Epithelial cell of esophagus (primary cell): Measurements from ENCODE around the gene ZNF761.
"Not testable (repeated sequence)": the region's sequence is repeated elsewhere in the genome, so short reads cannot be mapped to it uniquely, and the experiment has no call there.

Experiments used
- DNase-seq: peaks from one replicate; pipeline ENCODE4 v3.0.0; 2010; ENCODE audit warnings: low read depth
- H3K4me3 ChIP-seq: 2 replicates; pipeline ENCODE4 v1.5.1; 2011; ENCODE audit warnings: mild to moderate bottlenecking, low read length, control low read depth
- CTCF ChIP-seq: IDR thresholded peaks from 2 replicates; pipeline ENCODE4 v1.5.1; 2011; ENCODE audit warnings: low read depth, mild to moderate bottlenecking, low read length, control low read depth, inconsistent platforms; ENCODE audit not compliant: insufficient read depth; ENCODE audit errors: missing control alignments

Gene ZNF761

DNA sequence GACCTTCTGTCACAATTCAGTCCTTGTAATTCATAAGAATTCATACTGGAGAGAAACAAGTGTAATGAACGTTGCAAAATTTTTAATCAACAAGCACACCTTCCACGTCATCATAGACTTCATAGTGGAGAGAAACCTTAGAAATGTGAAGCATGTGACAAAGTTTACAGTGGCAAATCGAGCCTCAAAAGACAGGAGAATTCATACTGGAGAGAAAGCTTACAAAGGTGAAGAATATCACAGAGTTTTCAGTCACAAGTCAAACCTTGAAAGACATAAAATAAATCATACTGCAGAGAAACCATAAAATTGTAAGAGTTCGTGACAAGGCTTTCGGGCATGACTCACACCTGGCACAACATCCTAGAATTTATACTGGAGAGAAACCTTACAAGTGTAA lies 60.4 kb downstream of the ZNF761 start:
- no peak for TF ChIP-seq CTCF
- no peak for DNase-seq
- no peak overlapping the region for H3K4me3 ChIP-seq

DNA sequence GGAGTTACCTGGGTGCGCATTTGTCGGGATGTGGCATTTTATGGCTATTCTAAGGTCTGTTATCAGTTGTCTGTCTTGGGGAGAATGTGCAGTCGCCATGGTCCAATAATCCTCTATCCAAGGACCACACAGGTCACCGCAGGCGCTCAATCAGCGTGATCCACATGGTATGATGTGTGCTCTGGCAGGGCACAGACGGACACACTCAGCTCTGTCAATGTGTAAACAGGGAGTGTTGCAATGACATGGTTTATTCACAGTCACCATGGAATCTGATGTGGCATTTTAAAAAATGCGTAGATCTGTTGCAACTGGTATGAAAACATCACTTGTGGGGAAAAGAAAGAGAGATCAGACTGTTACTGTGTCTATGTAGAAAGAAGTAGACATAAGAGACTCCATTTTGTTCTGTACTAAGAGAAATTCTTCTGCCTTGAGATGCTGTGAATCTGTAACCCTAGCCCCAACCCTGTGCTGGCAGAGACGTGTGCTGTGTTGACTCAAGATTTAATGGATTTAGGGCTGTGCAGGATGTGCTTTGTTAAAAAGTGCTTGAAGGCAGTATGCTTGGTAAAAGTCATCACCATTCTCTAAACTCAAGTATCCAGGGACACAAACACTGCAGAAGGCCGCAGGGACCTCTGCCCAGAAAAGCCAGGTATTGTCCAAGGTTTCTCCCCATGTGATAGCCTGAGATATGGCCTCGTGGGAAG lies 65.7 kb downstream of the ZNF761 start:
- not testable (repeated sequence) for DNase-seq, H3K4me3 ChIP-seq

DNA sequence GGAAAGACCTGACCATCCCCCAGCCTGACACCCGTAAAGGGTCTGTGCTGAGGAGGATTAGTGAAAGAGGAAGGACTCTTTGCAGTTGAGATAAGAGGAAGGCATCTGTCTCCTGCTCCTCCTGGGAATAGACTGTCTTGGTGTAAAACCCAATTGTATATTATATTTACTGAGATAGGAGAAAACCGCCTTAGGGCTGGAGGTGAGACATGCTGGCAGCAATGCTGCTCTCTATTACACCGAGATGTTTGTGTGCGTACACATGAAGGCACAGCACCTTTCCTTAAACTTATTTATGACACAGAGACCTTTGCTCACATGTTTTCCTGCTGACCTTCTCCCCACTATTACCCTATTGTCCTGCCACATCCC lies 66.2 kb downstream of the ZNF761 start:
- not testable (repeated sequence) for DNase-seq, H3K4me3 ChIP-seq

- not testable (repeated sequence) for DNase-seq, H3K4me3 ChIP-seq
Observed at GRCh38 chr19:53503151-53503550, 71.4 kb downstream of the ZNF761 start.

GRCh38 chr19:53503671-53504364 lies 72.0 kb downstream of the ZNF761 start:
- H3K4me3 ChIP-seq, DNase-seq: not testable (repeated sequence)

DNA sequence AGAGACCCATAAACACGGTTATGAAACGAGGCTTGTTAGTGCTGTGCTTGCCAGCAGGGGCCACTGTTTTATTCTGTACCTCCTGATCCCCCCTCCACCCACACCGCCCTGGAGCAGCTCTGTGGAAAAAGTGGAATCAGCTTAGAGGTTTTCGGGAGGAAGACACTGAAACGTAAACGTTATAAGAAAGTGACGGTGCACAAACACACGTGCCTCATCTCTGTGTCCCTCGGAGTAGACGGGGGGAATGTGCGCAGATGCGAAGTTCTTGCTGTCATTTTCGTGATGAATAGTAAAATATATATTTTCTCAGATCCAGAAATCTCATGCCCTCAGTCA lies 72.5 kb downstream of the ZNF761 start:
- DNase-seq, H3K4me3 ChIP-seq: not testable (repeated sequence)

DNA sequence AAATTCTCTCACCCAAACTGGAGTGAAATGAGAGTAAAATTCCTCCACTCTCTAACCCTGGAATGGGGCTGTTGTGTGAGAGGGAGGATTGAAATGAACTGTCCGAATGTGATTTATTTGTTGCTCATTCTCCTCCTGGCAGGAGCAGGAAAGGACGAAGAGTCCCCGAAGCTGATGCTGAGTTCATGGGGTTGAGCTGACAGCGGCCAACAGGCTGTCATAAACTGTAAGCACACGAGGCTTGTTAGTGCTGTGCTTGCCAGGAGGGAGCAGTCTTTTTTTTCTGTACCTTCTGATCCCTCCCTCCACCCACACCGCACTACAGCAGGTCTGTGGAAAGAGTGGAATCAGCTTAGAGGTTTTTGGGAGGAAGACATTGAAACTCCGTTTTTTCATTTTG lies 73.1 kb downstream of the ZNF761 start:
- no peak for TF ChIP-seq CTCF
- no peak for DNase-seq
- H3K4me3 ChIP-seq, result no peak overlapping the region

DNA sequence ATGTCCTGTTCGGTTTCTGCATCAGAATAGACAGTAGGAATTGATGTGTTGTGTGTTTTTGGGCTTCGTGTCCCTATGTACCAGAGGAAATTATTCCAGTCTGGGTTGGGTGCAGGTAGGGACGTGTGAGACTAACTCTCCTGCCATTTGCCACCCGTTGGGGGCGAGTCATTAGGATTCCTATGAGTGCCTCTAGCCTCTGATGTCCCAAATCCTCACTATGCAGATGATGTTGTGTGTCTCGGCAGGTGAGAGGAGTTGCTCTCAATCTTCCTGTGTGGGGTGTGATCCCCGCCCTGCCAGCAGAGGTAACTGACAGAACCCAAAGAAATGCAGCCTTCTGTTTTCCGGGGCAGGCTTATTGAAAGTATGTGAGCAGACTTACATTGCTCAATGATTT lies 74.9 kb downstream of the ZNF761 start:
- TF ChIP-seq CTCF, result no peak
- no peak for DNase-seq
- H3K4me3 ChIP-seq, result no peak overlapping the region
